GM21723 (cell line): Measurements from ENCODE around the gene RAB5B.

Experiments used
- ATAC-seq: cut with Tn5 transposase; IDR thresholded peaks from one replicate; pipeline ENCODE4 v1.9.1; 2021; ENCODE audit warnings: mild to moderate bottlenecking, moderate library complexity; ENCODE audit not compliant: unreplicated experiment

The RAB5B gene

GRCh38 chr12:55973599-55974307, at the start of gene RAB5B:
Gene RAB5B (plus strand): TSS chr12:55974078. CDS start chr12:55986961, 12,883 bp downstream.
- ATAC-seq, result peak; percentile 92

- ATAC-seq, result no peak
These were observed 48.5 kb upstream of the RAB5B start for GRCh38 chr12:55925371-55925770.

GRCh38 chr12:55925870-55926737, 47.8 kb upstream of the RAB5B start:
- ATAC-seq, result no peak

GRCh38 chr12:55926738-55927587, 46.9 kb upstream of the RAB5B start:
- ATAC-seq, result peak; percentile 44

GRCh38 chr12:55927588-55928502, 46.0 kb upstream of the RAB5B start, which contains the start of gene PYM1:
Gene PYM1 (minus strand): TSS chr12:55927894. CDS start chr12:55927761, 133 bp downstream.
- peak; percentile 43 for ATAC-seq

GRCh38 chr12:55929306-55929791, 44.5 kb upstream of the RAB5B start:
- ATAC-seq, result peak; percentile 42

- peak; percentile 22 for ATAC-seq
These were observed 43.0 kb upstream of the RAB5B start, which contains the start of gene DGKA for GRCh38 chr12:55930771-55931316. Gene DGKA (plus strand): TSS chr12:55931162. CDS start chr12:55936504, 5,342 bp downstream.

- ATAC-seq, result no peak
These were observed 42.5 kb upstream of the RAB5B start for GRCh38 chr12:55931317-55931779.

GRCh38 chr12:55931780-55932550, 41.9 kb upstream of the RAB5B start:
- no peak for ATAC-seq

GRCh38 chr12:55932551-55932910, 41.3 kb upstream of the RAB5B start:
- no peak for ATAC-seq

GRCh38 chr12:55933169-55933798, 40.6 kb upstream of the RAB5B start:
- no peak for ATAC-seq

- ATAC-seq, result no peak
These were observed 39.8 kb upstream of the RAB5B start for GRCh38 chr12:55933799-55934742.

- no peak for ATAC-seq
These were observed 39.1 kb upstream of the RAB5B start for GRCh38 chr12:55934773-55935172.

GRCh38 chr12:55935738-55936151, 38.1 kb upstream of the RAB5B start:
- ATAC-seq, result no peak

- ATAC-seq, result no peak
These were observed 35.9 kb upstream of the RAB5B start for GRCh38 chr12:55937981-55938380.

- ATAC-seq, result no peak
These were observed 34.9 kb upstream of the RAB5B start for GRCh38 chr12:55938826-55939501.
